Nephron (organoid): Measurements from ENCODE around the gene ALK.
A peak's percentile ranks its signal among the peaks of the same experiment; 100 is the strongest.

Experiments
- H3K27ac Mint-ChIP-seq, 3 experiments: 2 replicates each; pipeline ENCODE4 v1.8.0; 2020; ENCODE audit warnings: mixed read lengths in 3 of 3, mild to moderate bottlenecking in 2 of 3, moderate library complexity in 1 of 3
- H3K27me3 Mint-ChIP-seq: 2 replicates; pipeline ENCODE4 v1.8.0; 2021; ENCODE audit warnings: low read depth, mild to moderate bottlenecking, moderate library complexity, mixed read lengths
- H3K36me3 Mint-ChIP-seq: 2 replicates; pipeline ENCODE4 v1.8.0; 2020; ENCODE audit warnings: low read depth, mixed read lengths
- H3K4me1 Mint-ChIP-seq: 2 replicates; pipeline ENCODE4 v1.8.0; 2020; ENCODE audit warnings: mixed read lengths
- H3K4me3 Mint-ChIP-seq, 3 experiments: 2 replicates each; pipeline ENCODE4 v1.8.0; 2020; ENCODE audit warnings: mild to moderate bottlenecking in 3 of 3, mixed read lengths in 3 of 3, moderate library complexity in 2 of 3
- H3K9me3 Mint-ChIP-seq: 2 replicates; pipeline ENCODE4 v1.8.0; 2020; ENCODE audit warnings: mixed read lengths
- TF ChIP-seq, protein P1 (sequence below), 3 experiments: fragments of 200-600 bp; sonication (generic); IDR thresholded peaks; one replicate each; pipeline ENCODE4 v1.5.0; 2021; ENCODE audit warnings: antibody characterized with exemption in 3 of 3; ENCODE audit not compliant: unreplicated experiment in 3 of 3

ALK gene

DNA sequence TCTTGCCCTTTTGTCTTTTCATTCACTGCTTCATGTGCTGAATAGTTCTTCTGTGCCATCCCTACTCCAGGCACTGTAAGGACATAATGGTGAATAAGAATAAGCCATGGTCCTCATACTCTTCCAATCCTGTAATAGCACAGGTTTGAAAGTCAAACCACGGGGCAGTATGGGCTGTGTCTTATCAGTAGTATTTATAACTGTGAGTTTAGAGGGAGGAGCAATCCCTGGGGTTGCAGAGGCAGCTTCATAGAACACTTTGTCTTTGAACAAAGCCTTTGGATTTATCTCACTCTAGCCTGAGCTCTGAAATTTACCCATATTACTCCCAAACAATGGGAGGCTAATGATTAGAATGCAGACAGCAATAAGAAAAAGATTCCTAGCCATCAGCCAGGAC, 30.2 kb upstream of the ALK start:
- H3K27me3 Mint-ChIP-seq, result peaks cover 19% of the 10 kb centered on the region
- TF ChIP-seq, protein P1, sequence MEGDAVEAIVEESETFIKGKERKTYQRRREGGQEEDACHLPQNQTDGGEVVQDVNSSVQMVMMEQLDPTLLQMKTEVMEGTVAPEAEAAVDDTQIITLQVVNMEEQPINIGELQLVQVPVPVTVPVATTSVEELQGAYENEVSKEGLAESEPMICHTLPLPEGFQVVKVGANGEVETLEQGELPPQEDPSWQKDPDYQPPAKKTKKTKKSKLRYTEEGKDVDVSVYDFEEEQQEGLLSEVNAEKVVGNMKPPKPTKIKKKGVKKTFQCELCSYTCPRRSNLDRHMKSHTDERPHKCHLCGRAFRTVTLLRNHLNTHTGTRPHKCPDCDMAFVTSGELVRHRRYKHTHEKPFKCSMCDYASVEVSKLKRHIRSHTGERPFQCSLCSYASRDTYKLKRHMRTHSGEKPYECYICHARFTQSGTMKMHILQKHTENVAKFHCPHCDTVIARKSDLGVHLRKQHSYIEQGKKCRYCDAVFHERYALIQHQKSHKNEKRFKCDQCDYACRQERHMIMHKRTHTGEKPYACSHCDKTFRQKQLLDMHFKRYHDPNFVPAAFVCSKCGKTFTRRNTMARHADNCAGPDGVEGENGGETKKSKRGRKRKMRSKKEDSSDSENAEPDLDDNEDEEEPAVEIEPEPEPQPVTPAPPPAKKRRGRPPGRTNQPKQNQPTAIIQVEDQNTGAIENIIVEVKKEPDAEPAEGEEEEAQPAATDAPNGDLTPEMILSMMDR (IDR thresholded peaks at IDR 0.05; ENCODE audit: unreplicated experiment in 3 of 3), result no peak
- H3K9me3 Mint-ChIP-seq, result no peaks in the 10 kb centered on the region
- H3K4me1 Mint-ChIP-seq, result no peaks in the 10 kb centered on the region
- H3K36me3 Mint-ChIP-seq, result no peaks in the 10 kb centered on the region
- H3K27ac Mint-ChIP-seq, result no peak overlapping the region
- no peak overlapping the region for H3K4me3 Mint-ChIP-seq

- H3K27ac Mint-ChIP-seq, result no peak overlapping the region
- H3K4me3 Mint-ChIP-seq, result no peak overlapping the region
- H3K4me1 Mint-ChIP-seq, result no peaks in the 10 kb centered on the region
- TF ChIP-seq, protein P1 (IDR thresholded peaks at IDR 0.05; ENCODE audit: unreplicated experiment in 3 of 3), result no peak
- H3K27me3 Mint-ChIP-seq, result peaks cover 21% of the 10 kb centered on the region
- H3K36me3 Mint-ChIP-seq, result no peaks in the 10 kb centered on the region
- H3K9me3 Mint-ChIP-seq, result no peaks in the 10 kb centered on the region
Measured at GRCh38 chr2:29950481-29950880, 29.1 kb upstream of the ALK start.

DNA sequence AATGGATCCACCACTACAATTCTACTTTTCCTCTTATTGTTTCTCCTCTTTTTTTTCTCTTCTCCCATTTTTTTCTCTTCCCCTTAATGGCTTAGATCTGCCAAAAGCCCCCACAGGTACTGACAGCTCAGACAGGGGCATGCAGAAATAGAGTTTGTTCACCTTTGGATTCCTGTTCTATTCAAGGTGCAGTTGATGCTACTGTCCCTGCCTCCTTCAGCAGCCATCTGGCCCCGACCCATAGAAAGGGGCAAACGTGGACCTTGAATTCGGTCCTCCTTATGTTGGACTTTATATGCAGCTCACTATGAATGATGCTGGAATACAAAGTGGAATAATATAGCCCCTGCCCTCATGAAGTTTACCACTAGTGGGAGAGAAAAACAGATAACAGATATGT, 27.7 kb upstream of the ALK start:
- Mint-ChIP-seq H3K4me3 (no peak overlapping the region), H3K4me1 (no peaks in the 10 kb centered on the region), H3K9me3 (peaks cover under 1% of the 10 kb centered on the region), H3K27ac (no peak overlapping the region), H3K27me3 (peaks cover 15% of the 10 kb centered on the region), H3K36me3 (no peaks in the 10 kb centered on the region)
- TF ChIP-seq, protein P1 (IDR thresholded peaks at IDR 0.05; ENCODE audit: unreplicated experiment in 3 of 3), result no peak

- no peak overlapping the region for H3K27ac Mint-ChIP-seq
- peaks cover 2% of the 10 kb centered on the region for H3K9me3 Mint-ChIP-seq
- H3K27me3 Mint-ChIP-seq, result peaks cover 16% of the 10 kb centered on the region
- H3K4me1 Mint-ChIP-seq, result no peaks in the 10 kb centered on the region
- no peaks in the 10 kb centered on the region for H3K36me3 Mint-ChIP-seq
- no peak overlapping the region for H3K4me3 Mint-ChIP-seq
- TF ChIP-seq, protein P1 (IDR thresholded peaks at IDR 0.05; ENCODE audit: unreplicated experiment in 3 of 3), result no peak
Measured at GRCh38 chr2:29946505-29946904, 25.1 kb upstream of the ALK start.

DNA sequence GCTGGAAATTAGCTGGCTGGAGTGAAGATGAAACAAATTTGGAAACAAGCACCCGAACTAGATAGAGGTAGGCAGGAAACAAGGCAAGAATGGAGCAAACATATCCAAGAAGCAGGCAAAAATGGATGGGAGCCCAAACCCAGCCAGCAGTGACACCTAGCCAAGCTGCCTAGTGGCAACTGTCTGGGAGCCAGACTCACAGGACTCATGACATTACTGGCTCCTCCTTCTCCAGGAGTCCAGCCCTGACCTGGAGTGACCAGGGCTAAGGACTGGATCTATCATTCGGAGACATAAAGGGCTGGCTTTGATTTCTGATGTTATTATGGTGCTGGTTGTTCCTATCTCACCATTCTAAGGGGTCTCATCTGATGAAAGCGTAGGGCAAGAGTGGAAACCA, 21.3 kb upstream of the ALK start:
- Mint-ChIP-seq H3K9me3 (peaks cover 2% of the 10 kb centered on the region), H3K36me3 (no peaks in the 10 kb centered on the region), H3K27ac (no peak overlapping the region), H3K27me3 (peaks cover 14% of the 10 kb centered on the region), H3K4me3 (no peak overlapping the region), H3K4me1 (peaks cover 8% of the 10 kb centered on the region)
- TF ChIP-seq, protein P1 (IDR thresholded peaks at IDR 0.05; ENCODE audit: unreplicated experiment in 3 of 3), result no peak

- TF ChIP-seq, protein P1 (IDR thresholded peaks at IDR 0.05; ENCODE audit: unreplicated experiment in 3 of 3), result no peak
- Mint-ChIP-seq H3K4me3 (no peak overlapping the region), H3K27ac (peak overlapping the region in 2 of 3 experiments; percentile 30 to 38), H3K36me3 (no peaks in the 10 kb centered on the region), H3K27me3 (peaks cover 10% of the 10 kb centered on the region), H3K9me3 (peaks cover 2% of the 10 kb centered on the region), H3K4me1 (peaks cover 8% of the 10 kb centered on the region)
Measured at GRCh38 chr2:29940706-29941105, 19.3 kb upstream of the ALK start.
